Liver (tissue), 9 donors: ENCODE measurements around the gene TTC12. TPM values are rescaled to one million over a fixed set of nuclear protein-coding genes. Genes with fewer than 3 reads are reported as not detected.

ENCODE experiments used
- DNase-seq: peaks from one replicate; pipeline ENCODE4 v3.0.0-alpha.2; 2017; ENCODE audit warnings: low spot score
- H3K27ac ChIP-seq, 2 donors: one replicate each; pipeline ENCODE4 v1.7.0; 2013; ENCODE audit warnings: inconsistent platforms in 2 of 2, low read length in 2 of 2, control low read depth in 1 of 2, low read depth in 1 of 2, mild to moderate bottlenecking in 1 of 2
- H3K27me3 ChIP-seq, 4 donors: one replicate each; pipeline versions ENCODE4 v1.6.1 to v1.7.0; 2013; ENCODE audit warnings: low read length in 3 of 4, inconsistent platforms in 1 of 4, mild to moderate bottlenecking in 1 of 4, moderate library complexity in 1 of 4; ENCODE audit not compliant: control insufficient read depth in 4 of 4, insufficient read depth in 4 of 4
- H3K36me3 ChIP-seq, 4 donors: one replicate each; pipeline versions ENCODE4 v1.6.1 to v1.7.0; 2013; ENCODE audit warnings: low read length in 3 of 4, mild to moderate bottlenecking in 3 of 4, low read depth in 1 of 4, moderate library complexity in 1 of 4; ENCODE audit not compliant: control insufficient read depth in 4 of 4, insufficient read depth in 3 of 4
- H3K4me1 ChIP-seq, 4 donors: one replicate each; pipeline versions ENCODE4 v1.6.1 to v1.7.0; 2013; ENCODE audit warnings: low read length in 3 of 4, mild to moderate bottlenecking in 3 of 4, moderate library complexity in 1 of 4; ENCODE audit not compliant: control insufficient read depth in 4 of 4, insufficient read depth in 4 of 4
- H3K4me3 ChIP-seq, 3 donors: one replicate each; pipeline versions ENCODE4 v1.6.1 to v1.7.0; 2013; ENCODE audit warnings: low read length in 3 of 3, control low read depth in 1 of 3, low read depth in 1 of 3, mild to moderate bottlenecking in 1 of 3
- H3K9ac ChIP-seq, 2 donors: one replicate each; pipeline ENCODE4 v1.7.0; 2013; ENCODE audit warnings: low read length in 2 of 2, mild to moderate bottlenecking in 2 of 2, moderate library complexity in 2 of 2, control low read depth in 1 of 2, low read depth in 1 of 2
- H3K9me3 ChIP-seq, 4 donors: one replicate each; pipeline versions ENCODE4 v1.6.1 to v1.7.0; 2013; ENCODE audit warnings: low read length in 3 of 4; ENCODE audit not compliant: control insufficient read depth in 4 of 4
- CTCF ChIP-seq: fragments of 150-350 bp; IDR thresholded peaks from 2 replicates; pipeline ENCODE4 v1.5.1; 2017; ENCODE audit warnings: improper control_type of control experiment, low read depth, low read length; ENCODE audit not compliant: missing input control
- EGR1 ChIP-seq, 2 donors: IDR thresholded peaks; 2 replicates each; pipeline ENCODE4 v1.6.1; 2016 to 2018; ENCODE audit warnings: antibody characterized with exemption in 2 of 2, low read depth in 2 of 2
- FOXA2 ChIP-seq: IDR thresholded peaks from 2 replicates; pipeline ENCODE4 v1.6.1; 2016; ENCODE audit warnings: antibody characterized with exemption
- HNF4A ChIP-seq, 2 donors: conservative IDR thresholded peaks; 2 replicates each; pipeline ENCODE4 v1.6.1; 2016; ENCODE audit warnings: antibody characterized with exemption in 2 of 2, mild to moderate bottlenecking in 2 of 2
- JUND ChIP-seq, 2 donors: IDR thresholded peaks; 2 replicates each; pipeline ENCODE4 v1.6.1; 2016; ENCODE audit warnings: antibody characterized with exemption in 2 of 2
- MAX ChIP-seq: IDR thresholded peaks from 2 replicates; pipeline ENCODE4 v1.6.1; 2016; ENCODE audit warnings: antibody characterized with exemption
- NR2F2 ChIP-seq: IDR thresholded peaks from 2 replicates; pipeline ENCODE4 v1.6.1; 2016; ENCODE audit warnings: antibody characterized with exemption
- RAD21 ChIP-seq, 2 donors: IDR thresholded peaks; 2 replicates each; pipeline ENCODE4 v1.6.1; 2016; ENCODE audit warnings: antibody characterized with exemption in 2 of 2, mild to moderate bottlenecking in 2 of 2
- RXRA ChIP-seq, 2 donors: IDR thresholded peaks; 2 replicates each; pipeline ENCODE4 v1.6.1; 2017 to 2018; ENCODE audit warnings: antibody characterized with exemption in 2 of 2, mild to moderate bottlenecking in 1 of 2
- YY1 ChIP-seq: IDR thresholded peaks from 2 replicates; pipeline ENCODE4 v1.6.1; 2016; ENCODE audit warnings: antibody characterized with exemption, mild to moderate bottlenecking
- ZBTB33 ChIP-seq: IDR thresholded peaks from 2 replicates; pipeline ENCODE4 v1.6.1; 2016; ENCODE audit warnings: antibody characterized with exemption
- WGBS: extraction: QIAGEN DNeasy Blood & Tissue Kit; methylation state at CpG from one replicate; pipeline ENCODE4 v1.1.7; 2013; 5-methylcytosine and 5-hydroxymethylcytosine counted together
- polyA plus RNA-seq, 2 donors: library from polyadenylated mRNA; stranded (reverse) in 1 of 2; unstranded in 1 of 2; fragments of 200-250 nt in 1 of 2; fragments of >200 nt in 1 of 2; fragmentation: Nextera tagmentation in 1 of 2; extraction: Ambion mirVana in 1 of 2; gene quantifications; one replicate each; pipeline versions ENCODE4 v1.2.1 to v1.2.3, GENCODE V29; 2013 to 2015
- total RNA-seq, 2 donors: library from RNA; depleted of rRNA; stranded (reverse); fragments of >200 nt; gene quantifications; one replicate each; pipeline ENCODE4 v1.2.3, GENCODE V29; 2014
- TF ChIP-seq, protein P1 (sequence below): IDR thresholded peaks from 2 replicates; pipeline ENCODE4 v1.6.1; 2016; ENCODE audit warnings: antibody characterized with exemption
- TF ChIP-seq, protein P2 (sequence below): IDR thresholded peaks from 2 replicates; pipeline ENCODE4 v1.6.1; 2016; ENCODE audit warnings: antibody characterized with exemption, mild to moderate bottlenecking
- donor health status: healthy.
- donor health status: healthy.
- donor health status: healthy.
- donor health status: healthy.
- donor health status: healthy.

Gene TTC12
- total and polyA plus RNA-seq, 4 donors: 2.8 to 9.0 (median 4.3) TPM

GRCh38 chr11:113363996-113364641 is 49.7 kb downstream of the TTC12 start:
- 91% methylated on average over 7 of the region's 7 CpGs for WGBS
- H3K9me3 ChIP-seq: no peaks in the 10 kb centered on the region

More at GRCh38 chr11:113363996-113364641, 49.7 kb downstream of the TTC12 start:
- Histone ChIP-seq H3K9ac (no peak overlapping the region), H3K27ac (no peak overlapping the region), H3K4me1 (no peaks in the 10 kb centered on the region), H3K4me3 (no peak overlapping the region), H3K36me3 (peaks cover 0 to 50% (median 23%) of the 10 kb centered on the region in 4 donors), H3K27me3 (no peaks in the 10 kb centered on the region)
- TF ChIP-seq ZBTB33 (no peak), RAD21 (IDR thresholded peaks at IDR 0.05) (no peak), CTCF (no peak), FOXA2 (no peak), MAX (no peak), NR2F2 (no peak), YY1 (no peak), HNF4A (conservative IDR thresholded peaks at IDR 0.05) (no peak), JUND (IDR thresholded peaks at IDR 0.05) (no peak), RXRA (IDR thresholded peaks at IDR 0.05) (no peak), EGR1 (IDR thresholded peaks at IDR 0.05; ENCODE audit: low read depth in 2 of 2) (no peak)
- TF ChIP-seq, protein P1, sequence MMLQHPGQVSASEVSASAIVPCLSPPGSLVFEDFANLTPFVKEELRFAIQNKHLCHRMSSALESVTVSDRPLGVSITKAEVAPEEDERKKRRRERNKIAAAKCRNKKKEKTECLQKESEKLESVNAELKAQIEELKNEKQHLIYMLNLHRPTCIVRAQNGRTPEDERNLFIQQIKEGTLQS: no peak
- TF ChIP-seq, protein P2, sequence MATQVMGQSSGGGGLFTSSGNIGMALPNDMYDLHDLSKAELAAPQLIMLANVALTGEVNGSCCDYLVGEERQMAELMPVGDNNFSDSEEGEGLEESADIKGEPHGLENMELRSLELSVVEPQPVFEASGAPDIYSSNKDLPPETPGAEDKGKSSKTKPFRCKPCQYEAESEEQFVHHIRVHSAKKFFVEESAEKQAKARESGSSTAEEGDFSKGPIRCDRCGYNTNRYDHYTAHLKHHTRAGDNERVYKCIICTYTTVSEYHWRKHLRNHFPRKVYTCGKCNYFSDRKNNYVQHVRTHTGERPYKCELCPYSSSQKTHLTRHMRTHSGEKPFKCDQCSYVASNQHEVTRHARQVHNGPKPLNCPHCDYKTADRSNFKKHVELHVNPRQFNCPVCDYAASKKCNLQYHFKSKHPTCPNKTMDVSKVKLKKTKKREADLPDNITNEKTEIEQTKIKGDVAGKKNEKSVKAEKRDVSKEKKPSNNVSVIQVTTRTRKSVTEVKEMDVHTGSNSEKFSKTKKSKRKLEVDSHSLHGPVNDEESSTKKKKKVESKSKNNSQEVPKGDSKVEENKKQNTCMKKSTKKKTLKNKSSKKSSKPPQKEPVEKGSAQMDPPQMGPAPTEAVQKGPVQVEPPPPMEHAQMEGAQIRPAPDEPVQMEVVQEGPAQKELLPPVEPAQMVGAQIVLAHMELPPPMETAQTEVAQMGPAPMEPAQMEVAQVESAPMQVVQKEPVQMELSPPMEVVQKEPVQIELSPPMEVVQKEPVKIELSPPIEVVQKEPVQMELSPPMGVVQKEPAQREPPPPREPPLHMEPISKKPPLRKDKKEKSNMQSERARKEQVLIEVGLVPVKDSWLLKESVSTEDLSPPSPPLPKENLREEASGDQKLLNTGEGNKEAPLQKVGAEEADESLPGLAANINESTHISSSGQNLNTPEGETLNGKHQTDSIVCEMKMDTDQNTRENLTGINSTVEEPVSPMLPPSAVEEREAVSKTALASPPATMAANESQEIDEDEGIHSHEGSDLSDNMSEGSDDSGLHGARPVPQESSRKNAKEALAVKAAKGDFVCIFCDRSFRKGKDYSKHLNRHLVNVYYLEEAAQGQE: no peak
- no peak for DNase-seq
